OCI-LY3 (cell line): Measurements from ENCODE around the gene JARID2.

Experiments
- H2AFZ ChIP-seq: fragments of 200-600, 300-600 bp; shearing (Covaris generic); 2 replicates; pipeline ENCODE4 v1.6.0; 2014; ENCODE audit warnings: antibody characterized with exemption, low read depth, low read length
- H3K27ac ChIP-seq: fragments of 200-600, 300-600 bp; sonication (generic); 2 replicates; pipeline ENCODE4 v1.5.1; 2014; ENCODE audit warnings: mild to moderate bottlenecking, low read length, moderate library complexity, mixed read lengths
- H3K27me3 ChIP-seq: fragments of 200-600, 300-600 bp; sonication (generic); 2 replicates; pipeline ENCODE4 v1.6.1; 2014; ENCODE audit warnings: low read depth, low read length, mixed read lengths
- H3K36me3 ChIP-seq: fragments of 200-600, 300-600 bp; sonication (generic); replicated peaks from 2 replicates; pipeline ENCODE3; 2014; ENCODE audit warnings: low read depth, low read length, mixed read lengths
- H3K4me1 ChIP-seq: fragments of 300-600, 200-600 bp; sonication (generic); 2 replicates; pipeline ENCODE4 v1.6.1; 2014; ENCODE audit warnings: low read length, mixed read lengths
- H3K4me2 ChIP-seq: fragments of 200-600, 300-600 bp; sonication (generic); 2 replicates; pipeline ENCODE4 v1.6.1; 2014; ENCODE audit warnings: low read length, mixed read lengths
- H3K4me3 ChIP-seq: fragments of 300-600, 200-600 bp; sonication (generic); 2 replicates; pipeline ENCODE4 v1.5.1; 2014; ENCODE audit warnings: antibody characterized with exemption, mild to moderate bottlenecking, low read length, moderate library complexity
- H3K79me2 ChIP-seq: fragments of 300-600, 200-600 bp; shearing (Covaris generic); 2 replicates; pipeline ENCODE4 v1.6.1; 2014; ENCODE audit warnings: mild to moderate bottlenecking, low read length, mixed read lengths
- H3K9ac ChIP-seq: fragments of 300-600, 200-600 bp; shearing (Covaris generic); 2 replicates; pipeline ENCODE4 v1.6.0; 2014; ENCODE audit warnings: mild to moderate bottlenecking, low read length, moderate library complexity
- H3K9me3 ChIP-seq: fragments of 200-600, 300-600 bp; shearing (Covaris generic); 2 replicates; pipeline ENCODE4 v1.6.1; 2014; ENCODE audit warnings: low read length, mixed read lengths; ENCODE audit not compliant: insufficient read depth
- H4K20me1 ChIP-seq: fragments of 200-600, 300-600 bp; sonication (generic); 2 replicates; pipeline ENCODE4 v1.6.1; 2016; ENCODE audit warnings: low read length, mixed read lengths; ENCODE audit not compliant: insufficient read depth
- CTCF ChIP-seq: fragments of 200-600, 300-600 bp; sonication (generic); IDR thresholded peaks from 2 replicates; pipeline ENCODE4 v1.5.1; 2014; ENCODE audit warnings: antibody characterized with exemption, low read length, low read depth
- EZH2phosphoT487 ChIP-seq: fragments of 200-600 bp; shearing (Covaris generic); IDR thresholded peaks from 2 replicates; pipeline ENCODE4 v1.6.1; 2018; ENCODE audit warnings: antibody characterized with exemption, mixed run types, low read depth

Gene JARID2

GRCh38 chr6:15250187-15251168 is 4.6 kb downstream of the JARID2 start:
- Histone ChIP-seq H4K20me1 (peaks cover 34% of the 10 kb centered on the region), H3K4me3 (peak overlapping the region; percentile 91; the same call in 1 of the 2 replicates), H3K36me3 (no peaks in the 10 kb centered on the region), H2AFZ (no peak overlapping the region), H3K79me2 (peaks cover 89% of the 10 kb centered on the region), H3K27me3 (no peaks in the 10 kb centered on the region), H3K9me3 (no peaks in the 10 kb centered on the region), H3K4me1 (peaks cover 55% of the 10 kb centered on the region), H3K9ac (no peak overlapping the region), H3K27ac (no peak overlapping the region), H3K4me2 (peak overlapping the region; percentile 90; the same call in 1 of the 2 replicates)
- TF ChIP-seq CTCF (no peak), EZH2phosphoT487 (no peak)

- Histone ChIP-seq H3K79me2 (peaks cover 91% of the 10 kb centered on the region), H3K27ac (no peak overlapping the region), H3K4me1 (peaks cover 72% of the 10 kb centered on the region), H3K9ac (no peak overlapping the region), H3K9me3 (no peaks in the 10 kb centered on the region), H3K27me3 (no peaks in the 10 kb centered on the region), H2AFZ (no peak overlapping the region), H3K36me3 (no peaks in the 10 kb centered on the region), H3K4me2 (peak overlapping the region; percentile 72), H3K4me3 (no peak overlapping the region), H4K20me1 (peaks cover 34% of the 10 kb centered on the region)
- TF ChIP-seq CTCF (no peak), EZH2phosphoT487 (no peak)
Measured at GRCh38 chr6:15252195-15252594, 6.3 kb downstream of the JARID2 start.

- Histone ChIP-seq H3K4me3 (peak overlapping the region; percentile 63), H3K4me2 (peak overlapping the region; percentile 72), H3K4me1 (peaks cover 84% of the 10 kb centered on the region), H3K36me3 (no peaks in the 10 kb centered on the region), H3K27me3 (no peaks in the 10 kb centered on the region), H3K79me2 (peaks cover 95% of the 10 kb centered on the region), H3K9me3 (no peaks in the 10 kb centered on the region), H3K9ac (peak overlapping the region; percentile 74), H3K27ac (peak overlapping the region; percentile 94), H2AFZ (no peak overlapping the region), H4K20me1 (peaks cover 34% of the 10 kb centered on the region)
- no peak for TF ChIP-seq CTCF
- TF ChIP-seq EZH2phosphoT487 = no peak
Measured at GRCh38 chr6:15253203-15254022, 7.5 kb downstream of the JARID2 start.
